ENCODE data around the gene SCYGR7. TPM values are rescaled to one million over a fixed set of nuclear protein-coding genes. Genes with fewer than 3 reads are reported as not detected.
A peak's percentile ranks its signal among the peaks of the same experiment; 100 is the strongest.
"Not testable (repeated sequence)": the region's sequence is repeated elsewhere in the genome, so short reads cannot be mapped to it uniquely, and the experiment has no call there.

Gene SCYGR7
- total and polyA plus RNA-seq, 9 of the 15 experiments (the other 6 are each of a cell fraction or from before 2014, with no cell fraction given) = not detected

GRCh38 chr2:227740705-227741104, 12.6 kb downstream of the SCYGR7 start:
- H3K9me3 ChIP-seq (replicated peaks; ENCODE audit: control insufficient read depth, insufficient read depth, low read depth, low read length); CTCF ChIA-PET (ENCODE audit: low intra/inter-chr PET ratio); in situ Hi-C loops (cut with MboI); FAIRE-seq; H3K27ac ChIP-seq (ENCODE audit: extremely low read depth, low read depth, low read length); H2AFZ ChIP-seq (ENCODE audit: low read depth, low read length); H3K4me2 ChIP-seq (ENCODE audit: insufficient read depth, low read length); H3K36me3 ChIP-seq (ENCODE audit: control insufficient read depth, insufficient read depth, low read length); H3K79me2 ChIP-seq (ENCODE audit: control insufficient read depth, insufficient read depth, low read length); POLR2A ChIA-PET; H3K4me3 ChIP-seq; H3K4me1 ChIP-seq (replicated peaks in 1 of 2; ENCODE audit: control insufficient read depth in 2 of 2, insufficient read depth in 2 of 2, low read length in 2 of 2); H3K27me3 ChIP-seq (ENCODE audit: control insufficient read depth in 2 of 2, insufficient read depth in 2 of 2, low read length in 2 of 2); H3K9me1 ChIP-seq (ENCODE audit: control insufficient read depth, insufficient read depth, low read length); intact Hi-C loops (cut with micrococcal nuclease); BruUV-seq (replicated peaks); H4K20me1 ChIP-seq (replicated peaks; ENCODE audit: control insufficient read depth, insufficient read depth, low read length); H3K9ac ChIP-seq (ENCODE audit: insufficient read depth in 1 of 2, low read depth in 2 of 2, low read length in 2 of 2): not testable (repeated sequence)
- TF ChIP-seq CTCF (IDR thresholded peaks at IDR 0.05 in 2 of 3, conservative IDR thresholded peaks at IDR 0.05 in 1 of 3; ENCODE audit: insufficient read depth in 2 of 3, low read depth in 1 of 3, low read length in 3 of 3) (peak; percentile 23 to 39 (median 29); a peak in 3 of 6 replicates), ZNF384 (IDR thresholded peaks at IDR 0.05; ENCODE audit: low read depth, low read length) (peak; percentile 58), BHLHE40 (IDR thresholded peaks at IDR 0.05; ENCODE audit: low read length) (peak; percentile 92)
- ATAC-seq (0 out of 3 replicates have a peak, but pooled peaks have one; percentile 49), DNase-seq (ENCODE audit: extremely low read depth in 1 of 4, low spot score in 3 of 4) (peak in 1 of 4 experiments; percentile 26)
- 0% methylated on average over 5 of the region's 7 CpGs for WGBS (ENCODE audit: insufficient coverage, low coverage, missing lambda C conversion rate)

- DNase-seq (ENCODE audit: extremely low read depth in 1 of 4, low spot score in 3 of 4) = no peak
- no peaks in the 10 kb centered on the region for H3K4me1 ChIP-seq (replicated peaks in 1 of 2; ENCODE audit: control insufficient read depth in 2 of 2, insufficient read depth in 2 of 2, low read length in 2 of 2)
- intact Hi-C loops (cut with micrococcal nuclease) (no loop called here), in situ Hi-C loops (cut with MboI) (no loop called here)
- no peak for FAIRE-seq
- TF ChIP-seq THRB (CRISPR knock-in tag; conservative IDR thresholded peaks at IDR 0.05) (no peak), ZNF239 (CRISPR knock-in tag; IDR thresholded peaks at IDR 0.05) (no peak), IFI16 (CRISPR knock-in tag; IDR thresholded peaks at IDR 0.05) (no peak), RBM22 (IDR thresholded peaks at IDR 0.05; ENCODE audit: low read depth, low read length, poor library complexity, severe bottlenecking) (no peak), FOS (IDR thresholded peaks at IDR 0.05; ENCODE audit: extremely low read depth, insufficient read length) (no peak), FOXM1 (IDR thresholded peaks at IDR 0.05; ENCODE audit: low read depth) (no peak), FOXM1 (CRISPR knock-in tag; IDR thresholded peaks at IDR 0.05; ENCODE audit: low read depth) (no peak)
- TF ChIP-seq, protein P1, sequence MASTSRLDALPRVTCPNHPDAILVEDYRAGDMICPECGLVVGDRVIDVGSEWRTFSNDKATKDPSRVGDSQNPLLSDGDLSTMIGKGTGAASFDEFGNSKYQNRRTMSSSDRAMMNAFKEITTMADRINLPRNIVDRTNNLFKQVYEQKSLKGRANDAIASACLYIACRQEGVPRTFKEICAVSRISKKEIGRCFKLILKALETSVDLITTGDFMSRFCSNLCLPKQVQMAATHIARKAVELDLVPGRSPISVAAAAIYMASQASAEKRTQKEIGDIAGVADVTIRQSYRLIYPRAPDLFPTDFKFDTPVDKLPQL (IDR thresholded peaks at IDR 0.05; ENCODE audit: extremely low read depth, insufficient read length) = no peak
- ATAC-seq = no peak
- H4K20me1 ChIP-seq (replicated peaks; ENCODE audit: control insufficient read depth, insufficient read depth, low read length) = no peaks in the 10 kb centered on the region
- no peaks in the 10 kb centered on the region for H3K9me1 ChIP-seq (ENCODE audit: control insufficient read depth, insufficient read depth, low read length)
- no peak within 1 kb of the TSS; a peak in 1 of 4 replicates for H3K9ac ChIP-seq (ENCODE audit: insufficient read depth in 1 of 2, low read depth in 2 of 2, low read length in 2 of 2)
- no peaks in the 10 kb centered on the region for H3K36me3 ChIP-seq (ENCODE audit: control insufficient read depth, insufficient read depth, low read length)
- H3K4me2 ChIP-seq (ENCODE audit: insufficient read depth, low read length) = no peak within 1 kb of the TSS
- no TSS peak for BruUV-seq (replicated peaks)
- no peaks in the 10 kb centered on the region; a peak in 1 of 5 replicates for H3K27me3 ChIP-seq (ENCODE audit: control insufficient read depth in 2 of 2, insufficient read depth in 2 of 2, low read length in 2 of 2)
- CTCF ChIA-PET (ENCODE audit: low intra/inter-chr PET ratio) = no interaction called here
- H3K27ac ChIP-seq (ENCODE audit: extremely low read depth, low read depth, low read length) = no peak within 1 kb of the TSS
- no peak within 1 kb of the TSS for H3K4me3 ChIP-seq
- no peak within 1 kb of the TSS for H2AFZ ChIP-seq (ENCODE audit: low read depth, low read length)
- POLR2A ChIA-PET = no interaction called here
- WGBS (ENCODE audit: insufficient coverage, low coverage, missing lambda C conversion rate) = 5% methylated on average over 2 of the region's 9 CpGs
- H3K79me2 ChIP-seq (ENCODE audit: control insufficient read depth, insufficient read depth, low read length) = no peaks in the 10 kb centered on the region
- H3K9me3 ChIP-seq (replicated peaks; ENCODE audit: control insufficient read depth, insufficient read depth, low read depth, low read length) = no peaks in the 10 kb centered on the region
Observed at GRCh38 chr2:227745594-227745993, 17.5 kb downstream of the SCYGR7 start, which contains the start of gene SCYGR8. TSS of gene SCYGR8 (plus strand) at chr2:227745894. CDS start at chr2:227745894, 0 bp downstream.
